Measurements from ENCODE around the gene DIP2C. TPM values are rescaled to one million over a fixed set of nuclear protein-coding genes. Genes with fewer than 3 reads are reported as not detected.

DIP2C gene
- polyA plus RNA-seq, 4 donors: 3.1 to 13.3 (median 4.7) TPM

- WGBS, 3 donors: 92 to 95% (median 93%) methylated on average over 18 of the region's 18 CpGs
Observed at GRCh38 chr10:691216-691615, 1.7 kb upstream of the DIP2C start.

GRCh38 chr10:690372-691161 lies 1.1 kb upstream of the DIP2C start:
- peak overlapping the region in 2 of 3 donors; percentile 65 to 68 for H3K27ac ChIP-seq (ENCODE audit: low read depth in 1 of 3, low read length in 2 of 3)

More at GRCh38 chr10:691216-691615, 1.7 kb upstream of the DIP2C start:
- H3K36me3 ChIP-seq (ENCODE audit: control insufficient read depth in 3 of 3, insufficient read depth in 2 of 3, low read depth in 1 of 3, low read length in 3 of 3): peaks cover 0 to 6% (median 0%) of the 10 kb centered on the region in 3 donors
- FAIRE-seq (no peak), DNase-seq (no peak)
- H3K27ac ChIP-seq (ENCODE audit: low read depth in 1 of 3, low read length in 2 of 3): no peak overlapping the region
- H3K9me3 ChIP-seq (ENCODE audit: control insufficient read depth in 2 of 2, insufficient read depth in 1 of 2, low read depth in 1 of 2, low read length in 1 of 2): no peaks in the 10 kb centered on the region
- peaks cover 0 to 2% (median 0%) of the 10 kb centered on the region in 3 donors for H3K27me3 ChIP-seq (ENCODE audit: control insufficient read depth in 3 of 3, insufficient read depth in 3 of 3, low read length in 3 of 3)
- no peak overlapping the region for H3K4me3 ChIP-seq (ENCODE audit: low read depth in 1 of 3, low read length in 3 of 3)
- peaks cover 0 to 10% (median 2%) of the 10 kb centered on the region in 3 donors for H3K4me1 ChIP-seq (ENCODE audit: control insufficient read depth in 3 of 3, insufficient read depth in 2 of 3, low read depth in 1 of 3, low read length in 2 of 3)

GRCh38 chr10:689121-689451 lies 382 bp downstream of the DIP2C start:
- H3K27me3 ChIP-seq (ENCODE audit: control insufficient read depth in 3 of 3, insufficient read depth in 3 of 3, low read length in 3 of 3): peaks cover 0 to 2% (median 0%) of the 10 kb centered on the region in 3 donors
- H3K27ac ChIP-seq (ENCODE audit: low read depth in 1 of 3, low read length in 2 of 3): peak overlapping the region; percentile 20 to 65 (median 22)
- peak overlapping the region; percentile 55 to 94 (median 64) for H3K4me3 ChIP-seq (ENCODE audit: low read depth in 1 of 3, low read length in 3 of 3)
- WGBS, 3 donors: 1 to 7% (median 2%) methylated on average over 20 to 42 of the region's 42 CpGs
- H3K4me1 ChIP-seq (ENCODE audit: control insufficient read depth in 3 of 3, insufficient read depth in 2 of 3, low read depth in 1 of 3, low read length in 2 of 3): peaks cover 0 to 10% (median 2%) of the 10 kb centered on the region in 3 donors
- DNase-seq (peak in 1 of 2 donors; percentile 74), FAIRE-seq (no peak)
- peaks cover 0 to 6% (median 0%) of the 10 kb centered on the region in 3 donors for H3K36me3 ChIP-seq (ENCODE audit: control insufficient read depth in 3 of 3, insufficient read depth in 2 of 3, low read depth in 1 of 3, low read length in 3 of 3)
- no peaks in the 10 kb centered on the region for H3K9me3 ChIP-seq (ENCODE audit: control insufficient read depth in 2 of 2, insufficient read depth in 1 of 2, low read depth in 1 of 2, low read length in 1 of 2)

More at GRCh38 chr10:690372-691161, 1.1 kb upstream of the DIP2C start:
- FAIRE-seq (no peak), DNase-seq (no peak)
- H3K4me3 ChIP-seq (ENCODE audit: low read depth in 1 of 3, low read length in 3 of 3): peak overlapping the region in 2 of 3 donors; percentile 45 to 64
- peaks cover 0 to 2% (median 0%) of the 10 kb centered on the region in 3 donors for H3K27me3 ChIP-seq (ENCODE audit: control insufficient read depth in 3 of 3, insufficient read depth in 3 of 3, low read length in 3 of 3)
- peaks cover 0 to 10% (median 2%) of the 10 kb centered on the region in 3 donors for H3K4me1 ChIP-seq (ENCODE audit: control insufficient read depth in 3 of 3, insufficient read depth in 2 of 3, low read depth in 1 of 3, low read length in 2 of 3)
- peaks cover 0 to 6% (median 0%) of the 10 kb centered on the region in 3 donors for H3K36me3 ChIP-seq (ENCODE audit: control insufficient read depth in 3 of 3, insufficient read depth in 2 of 3, low read depth in 1 of 3, low read length in 3 of 3)
- H3K9me3 ChIP-seq (ENCODE audit: control insufficient read depth in 2 of 2, insufficient read depth in 1 of 2, low read depth in 1 of 2, low read length in 1 of 2): no peaks in the 10 kb centered on the region
- WGBS, 3 donors: 78 to 92% (median 79%) methylated on average over 20 to 32 of the region's 32 CpGs

GRCh38 chr10:688312-689120 lies 952 bp downstream of the DIP2C start:
- 3 to 5% (median 4%) methylated on average over 57 of the region's 57 CpGs for WGBS, 3 donors
- Histone ChIP-seq H3K36me3 (ENCODE audit: control insufficient read depth in 3 of 3, insufficient read depth in 2 of 3, low read depth in 1 of 3, low read length in 3 of 3) (peaks cover 0 to 6% (median 0%) of the 10 kb centered on the region in 3 donors), H3K27ac (ENCODE audit: low read depth in 1 of 3, low read length in 2 of 3) (peak overlapping the region in 2 of 3 donors; percentile 22 to 65), H3K27me3 (ENCODE audit: control insufficient read depth in 3 of 3, insufficient read depth in 3 of 3, low read length in 3 of 3) (no peaks in the 10 kb centered on the region), H3K9me3 (ENCODE audit: control insufficient read depth in 2 of 2, insufficient read depth in 1 of 2, low read depth in 1 of 2, low read length in 1 of 2) (no peaks in the 10 kb centered on the region), H3K4me1 (ENCODE audit: control insufficient read depth in 3 of 3, insufficient read depth in 2 of 3, low read depth in 1 of 3, low read length in 2 of 3) (peaks cover 0 to 7% (median 0%) of the 10 kb centered on the region in 3 donors), H3K4me3 (ENCODE audit: low read depth in 1 of 3, low read length in 3 of 3) (peak overlapping the region; percentile 55 to 94 (median 64))
- no peak for FAIRE-seq
- peak in 1 of 2 donors; percentile 31 for DNase-seq

- Histone ChIP-seq H3K36me3 (ENCODE audit: control insufficient read depth in 3 of 3, insufficient read depth in 2 of 3, low read depth in 1 of 3, low read length in 3 of 3) (peaks cover 0 to 6% (median 0%) of the 10 kb centered on the region in 3 donors), H3K9me3 (ENCODE audit: control insufficient read depth in 2 of 2, insufficient read depth in 1 of 2, low read depth in 1 of 2, low read length in 1 of 2) (no peaks in the 10 kb centered on the region), H3K4me1 (ENCODE audit: control insufficient read depth in 3 of 3, insufficient read depth in 2 of 3, low read depth in 1 of 3, low read length in 2 of 3) (peaks cover 0 to 5% (median 0%) of the 10 kb centered on the region in 3 donors), H3K4me3 (ENCODE audit: low read depth in 1 of 3, low read length in 3 of 3) (peak overlapping the region in 2 of 3 donors; percentile 55 to 94), H3K27me3 (ENCODE audit: control insufficient read depth in 3 of 3, insufficient read depth in 3 of 3, low read length in 3 of 3) (no peaks in the 10 kb centered on the region), H3K27ac (ENCODE audit: low read depth in 1 of 3, low read length in 2 of 3) (no peak overlapping the region)
- FAIRE-seq (no peak), DNase-seq (peak in 1 of 2 donors; percentile 7)
- 72 to 78% (median 75%) methylated on average over 21 of the region's 21 CpGs for WGBS, 3 donors
Observed at GRCh38 chr10:687583-688311, 1.7 kb downstream of the DIP2C start.

- no peak overlapping the region for H3K27ac ChIP-seq (ENCODE audit: low read depth in 1 of 3, low read length in 2 of 3)
- DNase-seq: no peak
Observed at GRCh38 chr10:686155-686931, 3.1 kb downstream of the DIP2C start.

GRCh38 chr10:685613-686012 lies 3.9 kb downstream of the DIP2C start:
- Histone ChIP-seq H3K4me1 (ENCODE audit: control insufficient read depth in 3 of 3, insufficient read depth in 2 of 3, low read depth in 1 of 3, low read length in 2 of 3) (peaks cover 0 to 5% (median 0%) of the 10 kb centered on the region in 3 donors), H3K9me3 (ENCODE audit: control insufficient read depth in 2 of 2, insufficient read depth in 1 of 2, low read depth in 1 of 2, low read length in 1 of 2) (no peaks in the 10 kb centered on the region), H3K36me3 (ENCODE audit: control insufficient read depth in 3 of 3, insufficient read depth in 2 of 3, low read depth in 1 of 3, low read length in 3 of 3) (peaks cover 0 to 13% (median 0%) of the 10 kb centered on the region in 3 donors), H3K27me3 (ENCODE audit: control insufficient read depth in 3 of 3, insufficient read depth in 3 of 3, low read length in 3 of 3) (no peaks in the 10 kb centered on the region), H3K27ac (ENCODE audit: low read depth in 1 of 3, low read length in 2 of 3) (no peak overlapping the region), H3K4me3 (ENCODE audit: low read depth in 1 of 3, low read length in 3 of 3) (no peak overlapping the region)
- DNase-seq (no peak), FAIRE-seq (no peak)
- 82 to 84% (median 83%) methylated on average over 7 of the region's 7 CpGs for WGBS, 3 donors

More at GRCh38 chr10:686155-686931, 3.1 kb downstream of the DIP2C start:
- Histone ChIP-seq H3K4me1 (ENCODE audit: control insufficient read depth in 3 of 3, insufficient read depth in 2 of 3, low read depth in 1 of 3, low read length in 2 of 3) (peaks cover 0 to 5% (median 0%) of the 10 kb centered on the region in 3 donors), H3K9me3 (ENCODE audit: control insufficient read depth in 2 of 2, insufficient read depth in 1 of 2, low read depth in 1 of 2, low read length in 1 of 2) (no peaks in the 10 kb centered on the region), H3K36me3 (ENCODE audit: control insufficient read depth in 3 of 3, insufficient read depth in 2 of 3, low read depth in 1 of 3, low read length in 3 of 3) (peaks cover 0 to 9% (median 0%) of the 10 kb centered on the region in 3 donors), H3K27me3 (ENCODE audit: control insufficient read depth in 3 of 3, insufficient read depth in 3 of 3, low read length in 3 of 3) (no peaks in the 10 kb centered on the region), H3K4me3 (ENCODE audit: low read depth in 1 of 3, low read length in 3 of 3) (no peak overlapping the region)
- 92 to 94% (median 93%) methylated on average over 18 to 19 of the region's 19 CpGs for WGBS, 3 donors
- FAIRE-seq: no peak

Data from small intestine (tissue), 7 donors.